KG1 (cell line): ENCODE measurements around the gene NOSTRIN.

Source experiments
- DNase-seq: peaks from one replicate; lab custom pipeline; 2025; lab: John Stamatoyannopoulos, UW

Gene NOSTRIN

GRCh38 chr2:168884975-168885374, 82.5 kb downstream of the NOSTRIN start:
- DNase-seq = no peak

GRCh38 chr2:168889635-168890005, 87.2 kb downstream of the NOSTRIN start:
- DNase-seq = no peak

DNA sequence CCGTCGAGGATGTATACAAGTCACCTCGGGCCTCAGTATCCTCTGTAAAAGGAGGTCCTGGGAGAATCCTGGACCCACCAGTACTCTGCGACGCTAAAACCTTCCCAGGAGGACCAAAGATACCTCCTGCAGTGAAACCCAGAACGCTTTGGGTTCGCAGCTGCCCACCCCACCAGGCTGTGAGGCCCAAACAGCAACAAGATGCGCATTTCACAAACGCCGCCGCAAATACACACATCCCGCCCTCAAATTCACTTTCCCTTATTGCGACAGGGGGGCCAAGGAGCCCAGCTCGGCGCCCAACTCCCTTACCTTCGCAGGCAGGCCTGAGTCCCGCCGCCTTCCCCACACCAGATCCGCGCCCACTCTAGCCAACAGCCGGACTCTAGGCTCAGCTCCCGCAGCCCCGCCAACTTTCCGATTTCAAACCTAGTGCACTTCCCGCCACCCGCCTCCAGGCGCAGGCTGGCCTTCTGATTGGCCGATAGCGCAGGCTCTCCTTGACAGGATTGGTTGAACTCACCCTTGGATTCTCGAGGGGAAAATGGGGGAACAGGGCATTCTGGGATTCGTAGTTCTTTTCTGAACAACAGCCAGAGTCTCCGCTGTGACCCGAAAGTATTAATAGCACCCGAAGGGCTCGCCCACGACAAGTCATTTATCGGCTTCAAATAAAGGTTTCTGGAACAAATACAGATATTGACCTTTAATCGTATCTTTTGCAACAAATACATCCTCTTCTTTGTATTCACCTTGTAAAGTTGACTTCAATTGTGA, 87.8 kb downstream of the NOSTRIN start, which contains the start of gene SPC25:
TSS of gene SPC25 (minus strand) at position 425 of the 777 bp plus-strand sequence. CDS start 911 bp downstream, outside the sequence.
- peak; percentile 88 for DNase-seq

GRCh38 chr2:168892327-168892726, 89.9 kb downstream of the NOSTRIN start:
- DNase-seq = no peak

GRCh38 chr2:168894101-168894500, 91.7 kb downstream of the NOSTRIN start:
- DNase-seq = no peak

GRCh38 chr2:168894720-168895119, 92.3 kb downstream of the NOSTRIN start:
- DNase-seq = no peak

DNA sequence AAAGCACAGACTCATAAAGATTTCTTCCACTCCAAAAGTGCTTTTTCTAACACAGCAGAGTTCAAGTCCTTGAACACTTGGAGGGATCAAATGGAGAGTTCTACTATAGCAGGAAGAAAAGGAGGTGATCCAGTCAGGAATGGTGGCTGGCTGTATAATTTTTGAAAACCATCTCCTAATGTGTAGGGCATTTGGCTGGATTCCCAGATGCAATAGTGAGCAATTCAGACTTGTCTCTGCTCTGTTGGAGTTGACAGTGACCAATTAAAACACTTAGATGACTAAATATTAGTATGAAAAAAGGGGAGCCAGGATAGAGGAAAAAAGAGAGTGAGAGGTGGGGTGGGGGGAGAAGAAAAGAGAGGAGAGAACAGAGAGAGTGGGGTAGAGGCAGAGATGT, 93.3 kb downstream of the NOSTRIN start:
- no peak for DNase-seq

- no peak for DNase-seq
Measured at GRCh38 chr2:168896783-168897182, 94.3 kb downstream of the NOSTRIN start.

- no peak for DNase-seq
Measured at GRCh38 chr2:168897449-168897848, 95.0 kb downstream of the NOSTRIN start.

DNA sequence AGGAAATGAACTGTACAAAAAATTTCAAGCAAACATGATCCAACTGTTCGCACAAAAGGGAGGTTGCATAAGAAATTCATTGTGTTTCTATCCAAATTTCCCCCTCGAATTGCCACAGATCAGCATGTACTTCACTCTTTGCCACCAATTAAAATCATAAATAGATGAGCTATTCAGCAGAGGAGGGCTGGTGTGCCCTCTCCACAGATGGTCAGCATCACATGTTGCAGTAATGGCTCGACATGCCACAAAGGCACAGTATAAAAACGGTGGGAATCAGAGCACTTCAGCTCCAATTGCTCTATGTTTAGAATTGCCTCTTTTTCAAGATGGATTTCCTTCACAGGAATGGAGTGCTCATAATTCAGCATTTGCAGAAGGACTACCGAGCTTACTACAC, 98.6 kb downstream of the NOSTRIN start, which contains the start of gene G6PC2:
TSS of gene G6PC2 (plus strand) at position 289 of the 400 bp plus-strand sequence. CDS start at position 330, 41 bp downstream.
- no peak for DNase-seq

- DNase-seq = no peak
Measured at GRCh38 chr2:168903888-168904287, 101.5 kb downstream of the NOSTRIN start.

DNA sequence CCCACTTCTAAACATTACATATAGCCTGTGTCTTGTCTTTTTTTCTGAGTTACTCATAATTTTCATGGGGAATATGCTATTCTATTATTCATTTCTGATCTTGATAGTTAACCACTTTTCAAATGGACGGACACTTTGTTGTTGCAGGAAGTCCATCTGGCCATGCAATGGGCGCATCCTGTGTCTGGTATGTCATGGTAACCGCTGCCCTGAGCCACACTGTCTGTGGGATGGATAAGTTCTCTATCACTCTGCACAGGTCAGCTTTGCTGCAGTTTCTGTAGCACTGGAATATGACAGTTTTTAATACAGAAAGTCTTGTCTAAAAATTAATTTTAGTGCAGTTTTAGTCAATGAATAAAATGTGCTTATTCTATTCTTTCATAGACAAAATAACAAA, 101.9 kb downstream of the NOSTRIN start:
- no peak for DNase-seq

GRCh38 chr2:168907940-168908662, 105.7 kb downstream of the NOSTRIN start:
- DNase-seq = no peak

- DNase-seq = no peak
Measured at GRCh38 chr2:168910330-168910729, 107.9 kb downstream of the NOSTRIN start.

DNA sequence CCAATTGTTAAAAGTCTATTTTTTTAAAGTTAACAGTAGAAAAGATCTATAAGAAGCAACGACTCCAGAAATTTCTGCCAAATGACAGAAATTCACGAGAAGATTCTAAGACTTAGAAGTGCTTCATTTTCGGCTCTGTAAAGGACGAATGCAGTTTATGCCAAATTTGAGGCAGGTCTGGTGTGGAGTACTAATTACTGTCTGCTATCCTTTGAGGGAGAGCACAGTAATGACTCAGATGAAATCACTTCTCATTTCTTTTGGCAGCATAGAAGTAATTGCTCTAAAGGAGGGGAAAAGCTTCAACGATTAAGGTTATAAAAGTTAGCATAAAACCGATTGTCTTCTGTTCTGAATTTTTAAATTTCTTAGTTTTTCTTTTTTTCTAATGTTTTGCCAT, 110.0 kb downstream of the NOSTRIN start:
- DNase-seq = no peak

DNA sequence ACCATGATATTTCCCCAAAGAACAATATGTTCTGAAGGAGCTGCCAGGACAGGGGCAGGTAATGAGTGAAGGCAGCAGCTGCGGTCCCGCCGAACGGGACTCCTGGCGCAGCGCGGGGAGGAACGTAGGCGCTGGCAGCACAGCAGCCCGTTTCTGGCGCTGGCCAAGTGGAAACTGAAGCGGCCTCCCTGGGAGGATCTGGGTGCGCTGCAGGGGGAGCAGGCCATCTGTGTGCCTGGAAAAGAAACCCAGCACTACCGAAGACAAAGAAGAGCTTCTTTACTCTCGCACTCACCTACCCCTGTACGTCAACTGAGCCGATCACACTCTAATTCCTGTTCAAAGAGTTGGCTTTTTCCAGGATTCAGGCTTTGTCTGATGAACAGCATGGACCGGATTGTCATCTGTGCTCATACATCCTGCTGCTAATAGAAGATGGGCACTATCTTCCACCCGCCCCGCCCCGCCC, 110.5 kb downstream of the NOSTRIN start:
- DNase-seq = no peak

GRCh38 chr2:168913495-168913894, 111.1 kb downstream of the NOSTRIN start:
- DNase-seq = no peak
